DND-41 (cell line): ENCODE data around the gene DLGAP4.

Source experiments
- ATAC-seq: fragments of 200-7000 bp; cut with Tn5 transposase; 3 replicates; pipeline ENCODE4 v1.9.1; 2021; ENCODE audit warnings: low read depth; ENCODE audit not compliant: insufficient read depth
- DNase-seq: peaks from one replicate; pipeline ENCODE4 v3.0.0-alpha.2; 2020
- H2AFZ ChIP-seq: 2 replicates; pipeline ENCODE4 v1.6.0; 2012; ENCODE audit warnings: low read depth, low read length
- H3K27ac ChIP-seq: 2 replicates; pipeline ENCODE4 v1.5.1; 2012; ENCODE audit warnings: low read length, inconsistent platforms
- H3K27me3 ChIP-seq: fragments of 200-600 bp; sonication (generic); 2 replicates; pipeline ENCODE4 v1.6.0; 2012; ENCODE audit warnings: low read length, mild to moderate bottlenecking, inconsistent platforms; ENCODE audit not compliant: insufficient read depth, poor library complexity
- H3K36me3 ChIP-seq: 2 replicates; pipeline ENCODE4 v1.5.1; 2012; ENCODE audit warnings: low read length, inconsistent platforms; ENCODE audit not compliant: insufficient read depth
- H3K4me1 ChIP-seq: 2 replicates; pipeline ENCODE4 v1.5.1; 2012; ENCODE audit warnings: mild to moderate bottlenecking, low read length; ENCODE audit not compliant: insufficient read depth
- H3K4me2 ChIP-seq: 2 replicates; pipeline ENCODE4 v1.6.0; 2012; ENCODE audit warnings: mild to moderate bottlenecking, moderate library complexity, low read length, inconsistent platforms; ENCODE audit not compliant: insufficient read depth
- H3K4me3 ChIP-seq, 2 experiments: fragments of 200-600 bp in 1 of 2; shearing (Covaris generic) in 1 of 2; 2 replicates each; pipeline ENCODE4 v1.5.1; 2012 to 2016; ENCODE audit warnings: inconsistent platforms in 2 of 2, low read length in 2 of 2, mild to moderate bottlenecking in 2 of 2, low read depth in 1 of 2, moderate library complexity in 1 of 2
- H3K79me2 ChIP-seq: 2 replicates; pipeline ENCODE4 v1.6.0; 2012; ENCODE audit warnings: low read length, inconsistent platforms; ENCODE audit not compliant: insufficient read depth
- H3K9ac ChIP-seq: 2 replicates; pipeline ENCODE4 v1.6.0; 2012; ENCODE audit warnings: low read depth, mild to moderate bottlenecking, inconsistent platforms, low read length, moderate library complexity
- H3K9me3 ChIP-seq: 2 replicates; pipeline ENCODE4 v1.5.1; 2012; ENCODE audit warnings: low read length, moderate library complexity, mild to moderate bottlenecking, inconsistent platforms; ENCODE audit not compliant: insufficient read depth, severe bottlenecking
- H4K20me1 ChIP-seq: 2 replicates; pipeline ENCODE4 v1.6.0; 2012; ENCODE audit warnings: low read length; ENCODE audit not compliant: insufficient read depth
- EZH2 ChIP-seq: IDR thresholded peaks from 3 replicates; pipeline ENCODE4 v1.6.1; 2012; ENCODE audit warnings: borderline replicate concordance, low read depth, mild to moderate bottlenecking, moderate library complexity, low read length, inconsistent platforms; ENCODE audit not compliant: severe bottlenecking
- TF ChIP-seq, protein P1 (sequence below): IDR thresholded peaks from 2 replicates; pipeline ENCODE4 v1.5.1; 2012; ENCODE audit warnings: borderline replicate concordance, low read length, moderate library complexity, mild to moderate bottlenecking; ENCODE audit not compliant: poor library complexity, severe bottlenecking; ENCODE audit errors: extremely low read depth

The DLGAP4 gene

DNA sequence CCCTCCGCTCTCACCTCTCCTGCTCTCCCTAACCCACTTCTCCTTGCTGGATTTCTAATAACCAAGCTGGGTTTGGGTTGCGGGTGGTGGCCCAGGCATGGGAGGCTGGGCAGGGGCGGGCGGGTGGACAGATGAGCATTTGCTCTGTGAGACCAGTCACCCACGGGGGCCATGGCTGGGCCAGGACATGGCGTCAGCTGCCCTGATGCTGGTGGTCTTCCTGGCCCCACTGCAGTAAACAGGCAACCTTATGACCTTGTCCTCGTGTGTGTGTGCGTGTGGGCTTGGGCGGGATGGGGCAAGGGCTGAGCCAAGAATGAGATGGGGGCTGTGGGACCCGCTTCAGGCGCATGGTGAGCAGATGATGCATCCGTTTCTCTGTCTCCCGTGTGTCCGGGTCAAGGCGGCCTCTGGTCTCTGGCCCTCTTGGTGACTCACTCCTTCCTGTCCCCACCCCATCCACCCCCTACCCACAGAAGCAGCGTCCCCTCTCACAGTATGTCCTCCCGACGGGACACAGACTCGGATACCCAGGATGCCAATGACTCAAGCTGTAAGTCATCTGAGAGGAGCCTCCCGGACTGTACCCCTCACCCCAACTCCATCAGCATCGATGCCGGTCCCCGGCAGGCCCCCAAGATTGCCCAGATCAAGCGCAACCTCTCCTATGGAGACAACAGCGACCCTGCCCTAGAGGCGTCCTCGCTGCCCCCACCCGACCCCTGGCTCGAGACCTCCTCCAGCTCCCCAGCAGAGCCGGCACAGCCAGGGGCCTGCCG lies 193.8 kb downstream of the DLGAP4 start:
- TF ChIP-seq, protein P1, sequence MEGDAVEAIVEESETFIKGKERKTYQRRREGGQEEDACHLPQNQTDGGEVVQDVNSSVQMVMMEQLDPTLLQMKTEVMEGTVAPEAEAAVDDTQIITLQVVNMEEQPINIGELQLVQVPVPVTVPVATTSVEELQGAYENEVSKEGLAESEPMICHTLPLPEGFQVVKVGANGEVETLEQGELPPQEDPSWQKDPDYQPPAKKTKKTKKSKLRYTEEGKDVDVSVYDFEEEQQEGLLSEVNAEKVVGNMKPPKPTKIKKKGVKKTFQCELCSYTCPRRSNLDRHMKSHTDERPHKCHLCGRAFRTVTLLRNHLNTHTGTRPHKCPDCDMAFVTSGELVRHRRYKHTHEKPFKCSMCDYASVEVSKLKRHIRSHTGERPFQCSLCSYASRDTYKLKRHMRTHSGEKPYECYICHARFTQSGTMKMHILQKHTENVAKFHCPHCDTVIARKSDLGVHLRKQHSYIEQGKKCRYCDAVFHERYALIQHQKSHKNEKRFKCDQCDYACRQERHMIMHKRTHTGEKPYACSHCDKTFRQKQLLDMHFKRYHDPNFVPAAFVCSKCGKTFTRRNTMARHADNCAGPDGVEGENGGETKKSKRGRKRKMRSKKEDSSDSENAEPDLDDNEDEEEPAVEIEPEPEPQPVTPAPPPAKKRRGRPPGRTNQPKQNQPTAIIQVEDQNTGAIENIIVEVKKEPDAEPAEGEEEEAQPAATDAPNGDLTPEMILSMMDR = no peak
- TF ChIP-seq EZH2 = no peak
- no peak overlapping the region for H3K9ac ChIP-seq
- no peak for DNase-seq

DNA sequence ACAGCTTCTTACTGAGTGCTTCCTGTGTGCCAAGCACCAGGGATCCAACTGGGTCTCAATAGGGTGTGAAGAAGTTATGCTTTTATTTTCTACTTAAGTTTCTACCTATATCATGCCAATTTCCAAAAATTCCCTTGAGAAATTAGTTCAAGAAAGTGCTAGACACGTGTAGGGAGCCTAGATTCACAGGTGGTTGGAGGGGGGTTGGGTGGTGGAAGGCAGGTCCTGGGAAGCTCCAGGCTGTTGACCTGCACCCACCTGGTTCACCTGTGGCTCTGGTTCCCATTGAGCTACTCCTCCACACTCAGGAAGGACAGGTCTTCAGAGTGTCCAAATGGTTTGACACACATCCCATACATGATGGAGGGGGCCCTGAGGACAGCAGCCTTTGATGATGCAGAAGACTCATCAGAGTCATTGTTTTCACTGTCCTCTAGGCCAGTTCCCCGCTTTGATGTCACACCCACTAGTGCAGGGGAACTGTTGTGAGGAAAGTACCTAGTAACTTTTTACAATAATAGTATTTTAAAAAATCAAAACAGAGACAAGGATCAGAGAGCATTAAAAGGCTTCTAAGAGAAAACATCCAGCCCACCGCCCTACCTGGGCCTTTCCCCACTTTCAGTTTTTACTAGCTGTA lies 195.3 kb downstream of the DLGAP4 start:
- DNase-seq (no peak), ATAC-seq (no peak)
- Histone ChIP-seq H3K79me2 (no peaks in the 10 kb centered on the region), H3K9me3 (no peaks in the 10 kb centered on the region), H2AFZ (no peak overlapping the region), H3K27ac (no peak overlapping the region), H3K4me2 (no peak overlapping the region), H4K20me1 (no peaks in the 10 kb centered on the region), H3K4me1 (no peaks in the 10 kb centered on the region), H3K4me3 (no peak overlapping the region), H3K36me3 (peaks cover 52% of the 10 kb centered on the region), H3K27me3 (no peaks in the 10 kb centered on the region), H3K9ac (no peak overlapping the region)
- TF ChIP-seq, protein P1 = no peak
- no peak for TF ChIP-seq EZH2

More for the DNA sequence above, 193.8 kb downstream of the DLGAP4 start:
- no peaks in the 10 kb centered on the region for H3K4me1 ChIP-seq
- H3K9me3 ChIP-seq = no peaks in the 10 kb centered on the region
- no peak overlapping the region for H3K4me3 ChIP-seq
- peaks cover 4% of the 10 kb centered on the region; the same call in 1 of the 2 replicates for H3K79me2 ChIP-seq
- H4K20me1 ChIP-seq = peaks cover 7% of the 10 kb centered on the region; the same call in 1 of the 2 replicates
- no peak overlapping the region for H3K4me2 ChIP-seq
- H2AFZ ChIP-seq = no peak overlapping the region
- H3K27ac ChIP-seq = no peak overlapping the region
- no peak for ATAC-seq
- no peaks in the 10 kb centered on the region for H3K27me3 ChIP-seq
- peaks cover 50% of the 10 kb centered on the region for H3K36me3 ChIP-seq

DNA sequence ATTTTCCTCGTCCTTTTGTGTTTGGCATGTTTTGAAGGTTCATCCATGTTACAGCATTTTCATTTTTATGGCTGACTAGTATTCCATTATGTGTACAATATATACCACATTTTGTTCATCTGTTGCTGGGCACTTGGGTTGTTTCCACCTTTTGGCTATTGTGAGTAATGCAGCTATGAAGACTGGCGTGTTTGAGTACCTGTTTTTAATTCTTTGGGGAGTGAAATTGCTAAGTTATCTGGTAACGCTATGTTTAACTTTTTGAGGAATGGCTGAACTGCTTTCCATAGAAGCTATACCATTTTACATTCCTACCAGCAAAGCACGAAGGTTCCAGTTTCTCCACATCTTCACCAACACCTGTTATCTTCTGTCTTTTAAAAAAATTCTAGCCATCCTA lies 198.2 kb downstream of the DLGAP4 start:
- H3K4me1 ChIP-seq = no peaks in the 10 kb centered on the region
- ATAC-seq (no peak), DNase-seq (no peak)
- no peaks in the 10 kb centered on the region for H3K27me3 ChIP-seq
- peaks cover 36% of the 10 kb centered on the region for H3K36me3 ChIP-seq
- no peaks in the 10 kb centered on the region for H3K79me2 ChIP-seq
- H3K27ac ChIP-seq = no peak overlapping the region
- no peak overlapping the region for H3K9ac ChIP-seq
- no peak overlapping the region for H3K4me2 ChIP-seq
- H2AFZ ChIP-seq = no peak overlapping the region
- H4K20me1 ChIP-seq = no peaks in the 10 kb centered on the region
- no peak overlapping the region for H3K4me3 ChIP-seq
- TF ChIP-seq, protein P1 = no peak
- TF ChIP-seq EZH2 = no peak
- H3K9me3 ChIP-seq = no peaks in the 10 kb centered on the region
